Glutamatergic neuron (in vitro differentiated cells): ENCODE measurements around the gene SLC38A6. TPM values are rescaled to one million over a fixed set of nuclear protein-coding genes. Genes with fewer than 3 reads are reported as not detected.

ENCODE experiments used
- DNase-seq: peaks from one replicate; pipeline ENCODE4 v3.0.0; 2022
- H3K27ac Mint-ChIP-seq: one replicate; pipeline ENCODE4 v1.8.0; 2020; ENCODE audit warnings: mild to moderate bottlenecking, mixed read lengths, inconsistent platforms; ENCODE audit not compliant: unreplicated experiment
- H3K27me3 Mint-ChIP-seq: one replicate; pipeline ENCODE4 v1.8.0; 2020; ENCODE audit warnings: mild to moderate bottlenecking, moderate library complexity, mixed read lengths, inconsistent platforms; ENCODE audit not compliant: unreplicated experiment
- H3K36me3 Mint-ChIP-seq: one replicate; pipeline ENCODE4 v1.8.0; 2020; ENCODE audit warnings: mild to moderate bottlenecking, mixed read lengths, inconsistent platforms; ENCODE audit not compliant: unreplicated experiment
- H3K4me1 Mint-ChIP-seq: one replicate; pipeline ENCODE4 v1.8.0; 2020; ENCODE audit warnings: mild to moderate bottlenecking, low read depth, mixed read lengths, inconsistent platforms; ENCODE audit not compliant: unreplicated experiment
- H3K4me3 Mint-ChIP-seq: one replicate; pipeline ENCODE4 v1.8.0; 2020; ENCODE audit warnings: mild to moderate bottlenecking, mixed read lengths, inconsistent platforms; ENCODE audit not compliant: unreplicated experiment
- H3K9me3 Mint-ChIP-seq: one replicate; pipeline ENCODE4 v1.8.0; 2020; ENCODE audit warnings: mild to moderate bottlenecking, moderate library complexity, mixed read lengths, inconsistent platforms; ENCODE audit not compliant: unreplicated experiment
- CTCF ChIP-seq: fragments of 200-600 bp; sonication (generic); IDR thresholded peaks from one replicate; pipeline ENCODE4 v1.5.0; 2021; ENCODE audit not compliant: partially characterized antibody, unreplicated experiment
- total RNA-seq: library from RNA; stranded (reverse); fragmentation: NEBNext Ultra II Directional; extraction: Animal tissue kit (Norgen Biotek cat#: 25700); gene quantifications from one replicate; pipeline ENCODE4 v1.2.1, GENCODE V29; 2021; ENCODE audit not compliant: unreplicated experiment

The SLC38A6 gene
- total RNA-seq, 1 donor from 2014 or later: 20.2 TPM

- no peak overlapping the region for H3K4me3 Mint-ChIP-seq
- peaks cover 8% of the 10 kb centered on the region for H3K4me1 Mint-ChIP-seq
- DNase-seq: no peak
- H3K36me3 Mint-ChIP-seq: no peaks in the 10 kb centered on the region
- no peaks in the 10 kb centered on the region for H3K9me3 Mint-ChIP-seq
- TF ChIP-seq CTCF: no peak
- no peaks in the 10 kb centered on the region for H3K27me3 Mint-ChIP-seq
- H3K27ac Mint-ChIP-seq: no peak overlapping the region
Measured at GRCh38 chr14:61033054-61033453, 52.0 kb downstream of the SLC38A6 start.

GRCh38 chr14:61033855-61034254 is 52.8 kb downstream of the SLC38A6 start:
- no peak for DNase-seq
- Mint-ChIP-seq H3K36me3 (no peaks in the 10 kb centered on the region), H3K27ac (no peak overlapping the region), H3K9me3 (no peaks in the 10 kb centered on the region), H3K4me3 (no peak overlapping the region), H3K4me1 (peaks cover 8% of the 10 kb centered on the region), H3K27me3 (no peaks in the 10 kb centered on the region)
- no peak for TF ChIP-seq CTCF

- Mint-ChIP-seq H3K36me3 (no peaks in the 10 kb centered on the region), H3K4me3 (no peak overlapping the region), H3K9me3 (no peaks in the 10 kb centered on the region), H3K4me1 (peaks cover 8% of the 10 kb centered on the region), H3K27ac (no peak overlapping the region), H3K27me3 (no peaks in the 10 kb centered on the region)
- DNase-seq: no peak
- no peak for TF ChIP-seq CTCF
Measured at GRCh38 chr14:61034416-61035120, 53.5 kb downstream of the SLC38A6 start.

- no peak for TF ChIP-seq CTCF
- DNase-seq: no peak
- H3K4me1 Mint-ChIP-seq: peaks cover 8% of the 10 kb centered on the region
- H3K27ac Mint-ChIP-seq: no peak overlapping the region
- no peak overlapping the region for H3K4me3 Mint-ChIP-seq
- H3K27me3 Mint-ChIP-seq: no peaks in the 10 kb centered on the region
- no peaks in the 10 kb centered on the region for H3K36me3 Mint-ChIP-seq
- H3K9me3 Mint-ChIP-seq: no peaks in the 10 kb centered on the region
Measured at GRCh38 chr14:61037215-61037614, 56.2 kb downstream of the SLC38A6 start.

- Mint-ChIP-seq H3K4me1 (peaks cover 1% of the 10 kb centered on the region), H3K27ac (no peak overlapping the region), H3K4me3 (no peak overlapping the region), H3K9me3 (no peaks in the 10 kb centered on the region), H3K27me3 (no peaks in the 10 kb centered on the region), H3K36me3 (no peaks in the 10 kb centered on the region)
- no peak for DNase-seq
- TF ChIP-seq CTCF: no peak
Measured at GRCh38 chr14:61041704-61042103, 60.7 kb downstream of the SLC38A6 start.
